ENCODE data around the gene MYBBP1A.

DNA sequence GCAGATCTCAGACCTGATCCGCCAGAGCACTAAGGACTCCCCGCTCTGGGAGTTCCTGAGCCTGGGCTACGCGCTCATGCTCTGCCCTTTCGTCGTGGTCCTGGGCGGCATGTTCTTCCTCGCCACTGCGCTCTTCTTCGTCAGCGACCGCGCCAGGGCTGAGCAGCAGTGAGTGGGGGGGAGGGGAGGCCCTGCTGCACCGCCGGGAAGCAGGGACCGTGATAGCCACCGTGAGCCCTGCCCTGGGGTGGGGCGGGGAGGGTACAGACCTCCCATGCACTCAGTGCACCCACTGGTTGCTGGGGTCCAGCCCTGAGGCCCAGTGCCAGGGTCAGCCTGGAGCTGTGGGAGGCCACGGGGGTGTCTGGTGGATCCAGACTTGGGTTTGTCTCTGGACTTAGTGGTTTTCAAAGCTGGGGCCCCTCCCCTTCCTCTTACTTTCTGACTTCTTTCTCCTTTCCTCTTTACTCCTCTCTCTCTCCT, 18.9 kb downstream of the MYBBP1A start:
- TF ChIP-seq, protein P1, sequence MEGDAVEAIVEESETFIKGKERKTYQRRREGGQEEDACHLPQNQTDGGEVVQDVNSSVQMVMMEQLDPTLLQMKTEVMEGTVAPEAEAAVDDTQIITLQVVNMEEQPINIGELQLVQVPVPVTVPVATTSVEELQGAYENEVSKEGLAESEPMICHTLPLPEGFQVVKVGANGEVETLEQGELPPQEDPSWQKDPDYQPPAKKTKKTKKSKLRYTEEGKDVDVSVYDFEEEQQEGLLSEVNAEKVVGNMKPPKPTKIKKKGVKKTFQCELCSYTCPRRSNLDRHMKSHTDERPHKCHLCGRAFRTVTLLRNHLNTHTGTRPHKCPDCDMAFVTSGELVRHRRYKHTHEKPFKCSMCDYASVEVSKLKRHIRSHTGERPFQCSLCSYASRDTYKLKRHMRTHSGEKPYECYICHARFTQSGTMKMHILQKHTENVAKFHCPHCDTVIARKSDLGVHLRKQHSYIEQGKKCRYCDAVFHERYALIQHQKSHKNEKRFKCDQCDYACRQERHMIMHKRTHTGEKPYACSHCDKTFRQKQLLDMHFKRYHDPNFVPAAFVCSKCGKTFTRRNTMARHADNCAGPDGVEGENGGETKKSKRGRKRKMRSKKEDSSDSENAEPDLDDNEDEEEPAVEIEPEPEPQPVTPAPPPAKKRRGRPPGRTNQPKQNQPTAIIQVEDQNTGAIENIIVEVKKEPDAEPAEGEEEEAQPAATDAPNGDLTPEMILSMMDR (IDR thresholded peaks at IDR 0.05), result no peak
- TF ChIP-seq POLR2A (IDR thresholded peaks at IDR 0.05), result no peak
